GM23338 (cell line): Measurements from ENCODE around the gene MYH14. TPM values are rescaled to one million over a fixed set of nuclear protein-coding genes. Genes with fewer than 3 reads are reported as not detected.

Experiments
- ATAC-seq: fragments of 200-7000 bp; cut with Tn5 transposase; 3 replicates; pipeline ENCODE4 v1.9.1; 2020
- DNase-seq: peaks from one replicate; pipeline ENCODE4 v3.0.0-alpha.2; 2015; ENCODE audit warnings: low spot score
- H2AFZ ChIP-seq: fragments of 200-600 bp; sonication (generic); 2 replicates; pipeline ENCODE4 v1.8.0; 2016; ENCODE audit warnings: antibody characterized with exemption, mild to moderate bottlenecking, moderate library complexity
- H3F3A ChIP-seq: fragments of 200-600 bp; sonication (generic); replicated peaks from 2 replicates; pipeline ENCODE4 v1.8.0; 2017; ENCODE audit warnings: antibody characterized with exemption, mixed run types, low read depth
- H3K27ac ChIP-seq: fragments of 200-600 bp; sonication (generic); 2 replicates; pipeline ENCODE4 v1.6.1; 2016; ENCODE audit warnings: low read depth
- H3K27me3 ChIP-seq: fragments of 200-600 bp; sonication (generic); 2 replicates; pipeline ENCODE4 v1.8.0; 2016; ENCODE audit warnings: mild to moderate bottlenecking, mixed run types, moderate library complexity; ENCODE audit not compliant: insufficient read depth
- H3K36me3 ChIP-seq: fragments of 200-600 bp; sonication (generic); 2 replicates; pipeline ENCODE4 v1.8.0; 2016; ENCODE audit warnings: mild to moderate bottlenecking; ENCODE audit not compliant: insufficient read depth
- H3K4me1 ChIP-seq: fragments of 200-600 bp; sonication (generic); 2 replicates; pipeline ENCODE4 v1.8.0; 2016; ENCODE audit warnings: mild to moderate bottlenecking, moderate library complexity; ENCODE audit not compliant: insufficient read depth
- H3K4me2 ChIP-seq: fragments of 200-600 bp; sonication (generic); 2 replicates; pipeline ENCODE4 v1.7.1; 2017; ENCODE audit warnings: mixed run types
- H3K4me3 ChIP-seq: fragments of 200-600 bp; sonication (generic); 2 replicates; pipeline ENCODE4 v1.6.1; 2016; ENCODE audit warnings: mixed run types
- H3K79me2 ChIP-seq: fragments of 200-600 bp; sonication (generic); replicated peaks from 2 replicates; pipeline ENCODE4 v1.8.0; 2017; ENCODE audit warnings: mild to moderate bottlenecking; ENCODE audit not compliant: insufficient read depth
- H3K9me2 ChIP-seq: fragments of 200-600 bp; sonication (generic); 2 replicates; pipeline ENCODE4 v1.8.0; 2017; ENCODE audit not compliant: insufficient read depth
- H4K20me1 ChIP-seq: fragments of 200-600 bp; sonication (generic); replicated peaks from 2 replicates; pipeline ENCODE4 v1.8.0; 2017; ENCODE audit warnings: mild to moderate bottlenecking; ENCODE audit not compliant: insufficient read depth
- H3K27ac Mint-ChIP-seq: 2 replicates; pipeline ENCODE4 v1.8.0; 2020; ENCODE audit warnings: inconsistent platforms, mild to moderate bottlenecking, moderate library complexity, mixed read lengths
- H3K27me3 Mint-ChIP-seq: 3 replicates; pipeline ENCODE4 v1.8.0; 2022; ENCODE audit warnings: low read depth, mild to moderate bottlenecking, moderate library complexity, mixed read lengths, inconsistent platforms; ENCODE audit not compliant: insufficient read depth, poor library complexity
- H3K36me3 Mint-ChIP-seq: 3 replicates; pipeline ENCODE4 v1.8.0; 2021; ENCODE audit warnings: low read depth, mild to moderate bottlenecking, inconsistent platforms, moderate library complexity, mixed read lengths
- H3K4me1 Mint-ChIP-seq: 3 replicates; pipeline ENCODE4 v1.8.0; 2020; ENCODE audit warnings: mild to moderate bottlenecking, inconsistent platforms, mixed read lengths
- H3K4me3 Mint-ChIP-seq: 3 replicates; pipeline ENCODE4 v1.8.0; 2021; ENCODE audit warnings: moderate library complexity, mild to moderate bottlenecking, inconsistent platforms, mixed read lengths
- H3K9me3 Mint-ChIP-seq: 3 replicates; pipeline ENCODE4 v1.8.0; 2020; ENCODE audit warnings: moderate library complexity, mild to moderate bottlenecking, inconsistent platforms, mixed read lengths
- CREB1 ChIP-seq: fragments of 250-450 bp; sonication (Bioruptor Pico); IDR thresholded peaks from 2 replicates; pipeline ENCODE4 v1.5.0; 2020; ENCODE audit warnings: low read depth, mild to moderate bottlenecking, moderate library complexity
- EZH2 ChIP-seq: fragments of 200-600 bp; sonication (generic); IDR thresholded peaks from one replicate; pipeline ENCODE4 v1.8.0; 2017; ENCODE audit warnings: antibody characterized with exemption, mild to moderate bottlenecking, low read depth; ENCODE audit not compliant: unreplicated experiment
- EZH2phosphoT487 ChIP-seq: fragments of 200-600 bp; sonication (generic); IDR thresholded peaks from one replicate; pipeline ENCODE4 v1.8.1; 2018; ENCODE audit warnings: antibody characterized with exemption; ENCODE audit not compliant: unreplicated experiment
- JUNB ChIP-seq: IDR thresholded peaks from one replicate; pipeline ENCODE4 v1.6.1; 2016; ENCODE audit warnings: antibody characterized with exemption; ENCODE audit not compliant: unreplicated experiment
- NANOG ChIP-seq: IDR thresholded peaks from 2 replicates; pipeline ENCODE4 v1.6.1; 2016; ENCODE audit warnings: antibody characterized with exemption, borderline replicate concordance
- POLR2AphosphoS5 ChIP-seq: IDR thresholded peaks from 2 replicates; pipeline ENCODE4 v1.6.1; 2016; ENCODE audit warnings: antibody characterized with exemption, low read depth
- REST ChIP-seq: IDR thresholded peaks from one replicate; pipeline ENCODE4 v1.6.1; 2018; ENCODE audit warnings: antibody characterized with exemption; ENCODE audit not compliant: unreplicated experiment
- STAT1 ChIP-seq: IDR thresholded peaks from one replicate; pipeline ENCODE4 v1.6.1; 2016; ENCODE audit warnings: antibody characterized with exemption; ENCODE audit not compliant: unreplicated experiment
- ZNF114 ChIP-seq: fragments of 250-450 bp; sonication (Bioruptor Pico); IDR thresholded peaks from 2 replicates; pipeline ENCODE4 v1.5.0; 2020; ENCODE audit warnings: mild to moderate bottlenecking, moderate library complexity
- polyA plus RNA-seq: library from polyadenylated mRNA; unstranded; fragments of >200 nt; fragmentation: Nextera tagmentation; extraction: Ambion mirVana; gene quantifications from 2 replicates; pipeline ENCODE4 v1.2.1, GENCODE V29; 2016
- total RNA-seq: library from RNA; depleted of rRNA; stranded (reverse); fragments of >200 nt; shearing (Covaris generic); gene quantifications from 2 replicates; pipeline ENCODE4 v1.2.3, GENCODE V29; 2014
- TF ChIP-seq, protein P1 (sequence below): IDR thresholded peaks from 2 replicates; pipeline ENCODE4 v1.6.1; 2016; ENCODE audit warnings: antibody characterized with exemption
- TF ChIP-seq, protein P2 (sequence below), 2 experiments: fragments of 200-600 bp in 1 of 2; sonication (generic) in 1 of 2; conservative IDR thresholded peaks; 2 replicates each; pipeline versions ENCODE4 v1.5.1 to v1.6.1; 2016 to 2017; ENCODE audit warnings: antibody characterized with exemption in 2 of 2, low read depth in 2 of 2, mild to moderate bottlenecking in 2 of 2, moderate library complexity in 1 of 2

The MYH14 gene
- total and polyA plus RNA-seq, 2 experiments from 2014 or later: 25.5 to 27.5 TPM

- H3K4me3 Mint-ChIP-seq: no peak overlapping the region
- H4K20me1 ChIP-seq: peaks cover 17% of the 10 kb centered on the region; the same call in 1 of the 2 replicates
- peaks cover 81% of the 10 kb centered on the region for H3K9me3 Mint-ChIP-seq
- DNase-seq (no peak), ATAC-seq (no peak)
- TF ChIP-seq REST: no peak
- no peak for TF ChIP-seq POLR2AphosphoS5
- TF ChIP-seq, protein P1, sequence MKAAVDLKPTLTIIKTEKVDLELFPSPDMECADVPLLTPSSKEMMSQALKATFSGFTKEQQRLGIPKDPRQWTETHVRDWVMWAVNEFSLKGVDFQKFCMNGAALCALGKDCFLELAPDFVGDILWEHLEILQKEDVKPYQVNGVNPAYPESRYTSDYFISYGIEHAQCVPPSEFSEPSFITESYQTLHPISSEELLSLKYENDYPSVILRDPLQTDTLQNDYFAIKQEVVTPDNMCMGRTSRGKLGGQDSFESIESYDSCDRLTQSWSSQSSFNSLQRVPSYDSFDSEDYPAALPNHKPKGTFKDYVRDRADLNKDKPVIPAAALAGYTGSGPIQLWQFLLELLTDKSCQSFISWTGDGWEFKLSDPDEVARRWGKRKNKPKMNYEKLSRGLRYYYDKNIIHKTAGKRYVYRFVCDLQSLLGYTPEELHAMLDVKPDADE: no peak
- TF ChIP-seq STAT1: no peak
- TF ChIP-seq ZNF114: no peak
- TF ChIP-seq EZH2: no peak
- no peak overlapping the region for H2AFZ ChIP-seq
- H3K36me3 ChIP-seq: no peaks in the 10 kb centered on the region
- H3K4me2 ChIP-seq: peak overlapping the region; percentile 92
- H3K27ac Mint-ChIP-seq: no peak overlapping the region
- peaks cover 25% of the 10 kb centered on the region for H3K27me3 ChIP-seq
- no peak overlapping the region for H3K27ac ChIP-seq
- peaks cover 28% of the 10 kb centered on the region for H3K27me3 Mint-ChIP-seq
- H3K79me2 ChIP-seq: peaks cover 16% of the 10 kb centered on the region
- H3K4me1 Mint-ChIP-seq: no peaks in the 10 kb centered on the region
- H3K4me1 ChIP-seq: peaks cover 35% of the 10 kb centered on the region
- H3F3A ChIP-seq: peaks cover 14% of the 10 kb centered on the region
- peak overlapping the region; percentile 86 for H3K4me3 ChIP-seq
- H3K9me2 ChIP-seq: no peaks in the 10 kb centered on the region
- peaks cover 52% of the 10 kb centered on the region for H3K36me3 Mint-ChIP-seq
Observed at GRCh38 chr19:50327013-50327412, 123.6 kb downstream of the MYH14 start.

DNA sequence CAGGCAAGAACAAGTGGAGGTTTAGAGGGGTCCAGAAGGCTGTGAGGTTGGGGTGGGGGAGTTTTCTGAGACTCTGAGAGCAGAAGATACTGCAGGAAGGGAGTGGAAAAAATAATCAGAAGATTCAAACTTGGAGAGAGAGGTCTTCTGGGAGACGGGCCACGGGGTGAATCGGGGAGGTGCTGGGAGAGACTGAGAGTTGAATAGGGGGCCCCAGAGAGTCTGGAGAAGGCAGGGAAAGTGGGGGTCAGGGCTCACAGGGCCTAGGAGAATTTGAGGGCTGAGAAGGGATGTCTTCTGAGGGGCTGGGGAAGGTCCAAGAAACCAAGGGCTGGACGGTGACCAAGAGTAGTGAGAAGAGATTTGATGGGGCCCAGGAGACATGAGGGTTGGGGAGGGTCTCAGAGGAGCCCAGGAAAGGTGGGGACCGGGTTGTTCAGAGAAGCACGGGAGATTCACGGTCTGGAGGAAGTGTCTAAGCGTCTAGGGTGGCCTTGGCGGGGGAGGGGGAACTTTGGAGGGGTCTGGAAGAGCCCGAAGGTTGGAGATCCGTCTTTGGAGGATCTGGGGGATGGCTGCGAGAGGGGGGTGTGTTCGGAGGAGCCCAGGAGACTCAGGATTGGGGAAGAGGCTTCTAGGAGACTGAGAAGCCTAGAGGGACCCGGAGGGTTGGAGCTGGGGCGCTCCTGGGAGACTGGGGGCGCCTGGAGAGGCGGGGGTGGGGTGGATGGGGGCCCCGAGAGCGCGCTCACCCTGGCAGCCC, 124.2 kb downstream of the MYH14 start:
- H4K20me1 ChIP-seq: peaks cover 17% of the 10 kb centered on the region; the same call in 1 of the 2 replicates
- ATAC-seq: no peak
- peaks cover 25% of the 10 kb centered on the region for H3K27me3 ChIP-seq
- H3K4me3 Mint-ChIP-seq: no peak overlapping the region
- peaks cover 16% of the 10 kb centered on the region for H3K79me2 ChIP-seq
- no peak overlapping the region for H3K27ac ChIP-seq
- peaks cover 52% of the 10 kb centered on the region for H3K36me3 Mint-ChIP-seq
- H3K9me2 ChIP-seq: no peaks in the 10 kb centered on the region
- H3K27me3 Mint-ChIP-seq: peaks cover 23% of the 10 kb centered on the region
- H3K4me1 Mint-ChIP-seq: no peaks in the 10 kb centered on the region
- H3F3A ChIP-seq: peaks cover 20% of the 10 kb centered on the region
- peak overlapping the region; percentile 92 for H3K4me2 ChIP-seq
- H3K4me3 ChIP-seq: peak overlapping the region; percentile 86
- peaks cover 81% of the 10 kb centered on the region for H3K9me3 Mint-ChIP-seq
- DNase-seq: peak; percentile 23
- H3K4me1 ChIP-seq: peaks cover 35% of the 10 kb centered on the region
- no peaks in the 10 kb centered on the region for H3K36me3 ChIP-seq
- H3K27ac Mint-ChIP-seq: no peak overlapping the region
- no peak overlapping the region for H2AFZ ChIP-seq
- TF ChIP-seq CREB1 (CRISPR knock-in tag): no peak
- no peak for TF ChIP-seq EZH2phosphoT487
- no peak for TF ChIP-seq STAT1
- no peak for TF ChIP-seq REST
- no peak for TF ChIP-seq POLR2AphosphoS5
- no peak for TF ChIP-seq NANOG
- no peak for TF ChIP-seq JUNB
- TF ChIP-seq EZH2: no peak
- TF ChIP-seq, protein P2, sequence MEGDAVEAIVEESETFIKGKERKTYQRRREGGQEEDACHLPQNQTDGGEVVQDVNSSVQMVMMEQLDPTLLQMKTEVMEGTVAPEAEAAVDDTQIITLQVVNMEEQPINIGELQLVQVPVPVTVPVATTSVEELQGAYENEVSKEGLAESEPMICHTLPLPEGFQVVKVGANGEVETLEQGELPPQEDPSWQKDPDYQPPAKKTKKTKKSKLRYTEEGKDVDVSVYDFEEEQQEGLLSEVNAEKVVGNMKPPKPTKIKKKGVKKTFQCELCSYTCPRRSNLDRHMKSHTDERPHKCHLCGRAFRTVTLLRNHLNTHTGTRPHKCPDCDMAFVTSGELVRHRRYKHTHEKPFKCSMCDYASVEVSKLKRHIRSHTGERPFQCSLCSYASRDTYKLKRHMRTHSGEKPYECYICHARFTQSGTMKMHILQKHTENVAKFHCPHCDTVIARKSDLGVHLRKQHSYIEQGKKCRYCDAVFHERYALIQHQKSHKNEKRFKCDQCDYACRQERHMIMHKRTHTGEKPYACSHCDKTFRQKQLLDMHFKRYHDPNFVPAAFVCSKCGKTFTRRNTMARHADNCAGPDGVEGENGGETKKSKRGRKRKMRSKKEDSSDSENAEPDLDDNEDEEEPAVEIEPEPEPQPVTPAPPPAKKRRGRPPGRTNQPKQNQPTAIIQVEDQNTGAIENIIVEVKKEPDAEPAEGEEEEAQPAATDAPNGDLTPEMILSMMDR (conservative IDR thresholded peaks at IDR 0.05; ENCODE audit: low read depth in 2 of 2): no peak
- TF ChIP-seq, protein P1: no peak
